ENCODE measurements around the gene SPON1. TPM values are rescaled to one million over a fixed set of nuclear protein-coding genes. Genes with fewer than 3 reads are reported as not detected.

SPON1 gene
- total and polyA plus RNA-seq, 2 experiments from 2014 or later, result 2.9 to 6.4 TPM

DNA sequence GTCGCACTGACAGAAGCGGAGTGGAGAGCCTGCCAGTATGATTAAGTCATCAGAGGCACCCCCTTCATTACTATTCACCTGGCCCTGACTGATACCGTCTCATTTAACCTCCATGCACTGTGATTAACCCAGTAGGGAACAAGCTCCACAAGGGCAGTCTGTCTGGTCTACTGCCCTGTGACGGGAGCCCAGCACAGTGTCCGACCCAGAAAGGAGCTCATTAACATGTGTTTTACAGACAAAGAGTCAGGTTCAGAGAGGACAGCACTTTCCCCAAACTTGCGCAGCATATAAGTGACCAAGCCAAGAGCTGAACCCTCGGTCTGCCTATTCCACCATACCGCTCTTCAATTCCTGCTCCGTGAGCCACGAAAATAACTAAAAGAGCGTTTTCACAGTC is 266.9 kb downstream of the SPON1 start (continued):
- TF ChIP-seq, protein P1, sequence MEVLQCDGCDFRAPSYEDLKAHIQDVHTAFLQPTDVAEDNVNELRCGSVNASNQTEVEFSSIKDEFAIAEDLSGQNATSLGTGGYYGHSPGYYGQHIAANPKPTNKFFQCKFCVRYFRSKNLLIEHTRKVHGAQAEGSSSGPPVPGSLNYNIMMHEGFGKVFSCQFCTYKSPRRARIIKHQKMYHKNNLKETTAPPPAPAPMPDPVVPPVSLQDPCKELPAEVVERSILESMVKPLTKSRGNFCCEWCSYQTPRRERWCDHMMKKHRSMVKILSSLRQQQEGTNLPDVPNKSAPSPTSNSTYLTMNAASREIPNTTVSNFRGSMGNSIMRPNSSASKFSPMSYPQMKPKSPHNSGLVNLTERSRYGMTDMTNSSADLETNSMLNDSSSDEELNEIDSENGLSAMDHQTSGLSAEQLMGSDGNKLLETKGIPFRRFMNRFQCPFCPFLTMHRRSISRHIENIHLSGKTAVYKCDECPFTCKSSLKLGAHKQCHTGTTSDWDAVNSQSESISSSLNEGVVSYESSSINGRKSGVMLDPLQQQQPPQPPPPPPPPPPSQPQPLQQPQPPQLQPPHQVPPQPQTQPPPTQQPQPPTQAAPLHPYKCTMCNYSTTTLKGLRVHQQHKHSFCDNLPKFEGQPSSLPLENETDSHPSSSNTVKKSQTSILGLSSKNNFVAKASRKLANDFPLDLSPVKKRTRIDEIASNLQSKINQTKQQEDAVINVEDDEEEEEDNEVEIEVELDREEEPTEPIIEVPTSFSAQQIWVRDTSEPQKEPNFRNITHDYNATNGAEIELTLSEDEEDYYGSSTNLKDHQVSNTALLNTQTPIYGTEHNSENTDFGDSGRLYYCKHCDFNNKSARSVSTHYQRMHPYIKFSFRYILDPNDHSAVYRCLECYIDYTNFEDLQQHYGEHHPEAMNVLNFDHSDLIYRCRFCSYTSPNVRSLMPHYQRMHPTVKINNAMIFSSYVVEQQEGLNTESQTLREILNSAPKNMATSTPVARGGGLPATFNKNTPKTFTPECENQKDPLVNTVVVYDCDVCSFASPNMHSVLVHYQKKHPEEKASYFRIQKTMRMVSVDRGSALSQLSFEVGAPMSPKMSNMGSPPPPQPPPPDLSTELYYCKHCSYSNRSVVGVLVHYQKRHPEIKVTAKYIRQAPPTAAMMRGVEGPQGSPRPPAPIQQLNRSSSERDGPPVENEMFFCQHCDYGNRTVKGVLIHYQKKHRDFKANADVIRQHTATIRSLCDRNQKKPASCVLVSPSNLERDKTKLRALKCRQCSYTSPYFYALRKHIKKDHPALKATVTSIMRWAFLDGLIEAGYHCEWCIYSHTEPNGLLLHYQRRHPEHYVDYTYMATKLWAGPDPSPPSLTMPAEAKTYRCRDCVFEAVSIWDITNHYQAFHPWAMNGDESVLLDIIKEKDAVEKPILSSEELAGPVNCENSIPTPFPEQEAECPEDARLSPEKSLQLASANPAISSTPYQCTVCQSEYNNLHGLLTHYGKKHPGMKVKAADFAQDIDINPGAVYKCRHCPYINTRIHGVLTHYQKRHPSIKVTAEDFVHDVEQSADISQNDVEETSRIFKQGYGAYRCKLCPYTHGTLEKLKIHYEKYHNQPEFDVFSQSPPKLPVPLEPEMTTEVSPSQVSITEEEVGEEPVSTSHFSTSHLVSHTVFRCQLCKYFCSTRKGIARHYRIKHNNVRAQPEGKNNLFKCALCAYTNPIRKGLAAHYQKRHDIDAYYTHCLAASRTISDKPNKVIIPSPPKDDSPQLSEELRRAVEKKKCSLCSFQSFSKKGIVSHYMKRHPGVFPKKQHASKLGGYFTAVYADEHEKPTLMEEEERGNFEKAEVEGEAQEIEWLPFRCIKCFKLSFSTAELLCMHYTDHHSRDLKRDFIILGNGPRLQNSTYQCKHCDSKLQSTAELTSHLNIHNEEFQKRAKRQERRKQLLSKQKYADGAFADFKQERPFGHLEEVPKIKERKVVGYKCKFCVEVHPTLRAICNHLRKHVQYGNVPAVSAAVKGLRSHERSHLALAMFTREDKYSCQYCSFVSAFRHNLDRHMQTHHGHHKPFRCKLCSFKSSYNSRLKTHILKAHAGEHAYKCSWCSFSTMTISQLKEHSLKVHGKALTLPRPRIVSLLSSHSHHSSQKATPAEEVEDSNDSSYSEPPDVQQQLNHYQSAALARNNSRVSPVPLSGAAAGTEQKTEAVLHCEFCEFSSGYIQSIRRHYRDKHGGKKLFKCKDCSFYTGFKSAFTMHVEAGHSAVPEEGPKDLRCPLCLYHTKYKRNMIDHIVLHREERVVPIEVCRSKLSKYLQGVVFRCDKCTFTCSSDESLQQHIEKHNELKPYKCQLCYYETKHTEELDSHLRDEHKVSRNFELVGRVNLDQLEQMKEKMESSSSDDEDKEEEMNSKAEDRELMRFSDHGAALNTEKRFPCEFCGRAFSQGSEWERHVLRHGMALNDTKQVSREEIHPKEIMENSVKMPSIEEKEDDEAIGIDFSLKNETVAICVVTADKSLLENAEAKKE (CRISPR knock-in tag; IDR thresholded peaks at IDR 0.05), result no peak
- TF ChIP-seq CREB1 (CRISPR knock-in tag; IDR thresholded peaks at IDR 0.05; ENCODE audit: low read depth) (no peak), ZNF114 (CRISPR knock-in tag; IDR thresholded peaks at IDR 0.05) (no peak), NANOG (IDR thresholded peaks at IDR 0.05; ENCODE audit: borderline replicate concordance) (no peak), ZNF331 (CRISPR knock-in tag; IDR thresholded peaks at IDR 0.05; ENCODE audit: low read depth) (no peak), JUNB (IDR thresholded peaks at IDR 0.05; ENCODE audit: unreplicated experiment) (no peak), STAT1 (IDR thresholded peaks at IDR 0.05; ENCODE audit: unreplicated experiment) (no peak)
- TF ChIP-seq, protein P2, sequence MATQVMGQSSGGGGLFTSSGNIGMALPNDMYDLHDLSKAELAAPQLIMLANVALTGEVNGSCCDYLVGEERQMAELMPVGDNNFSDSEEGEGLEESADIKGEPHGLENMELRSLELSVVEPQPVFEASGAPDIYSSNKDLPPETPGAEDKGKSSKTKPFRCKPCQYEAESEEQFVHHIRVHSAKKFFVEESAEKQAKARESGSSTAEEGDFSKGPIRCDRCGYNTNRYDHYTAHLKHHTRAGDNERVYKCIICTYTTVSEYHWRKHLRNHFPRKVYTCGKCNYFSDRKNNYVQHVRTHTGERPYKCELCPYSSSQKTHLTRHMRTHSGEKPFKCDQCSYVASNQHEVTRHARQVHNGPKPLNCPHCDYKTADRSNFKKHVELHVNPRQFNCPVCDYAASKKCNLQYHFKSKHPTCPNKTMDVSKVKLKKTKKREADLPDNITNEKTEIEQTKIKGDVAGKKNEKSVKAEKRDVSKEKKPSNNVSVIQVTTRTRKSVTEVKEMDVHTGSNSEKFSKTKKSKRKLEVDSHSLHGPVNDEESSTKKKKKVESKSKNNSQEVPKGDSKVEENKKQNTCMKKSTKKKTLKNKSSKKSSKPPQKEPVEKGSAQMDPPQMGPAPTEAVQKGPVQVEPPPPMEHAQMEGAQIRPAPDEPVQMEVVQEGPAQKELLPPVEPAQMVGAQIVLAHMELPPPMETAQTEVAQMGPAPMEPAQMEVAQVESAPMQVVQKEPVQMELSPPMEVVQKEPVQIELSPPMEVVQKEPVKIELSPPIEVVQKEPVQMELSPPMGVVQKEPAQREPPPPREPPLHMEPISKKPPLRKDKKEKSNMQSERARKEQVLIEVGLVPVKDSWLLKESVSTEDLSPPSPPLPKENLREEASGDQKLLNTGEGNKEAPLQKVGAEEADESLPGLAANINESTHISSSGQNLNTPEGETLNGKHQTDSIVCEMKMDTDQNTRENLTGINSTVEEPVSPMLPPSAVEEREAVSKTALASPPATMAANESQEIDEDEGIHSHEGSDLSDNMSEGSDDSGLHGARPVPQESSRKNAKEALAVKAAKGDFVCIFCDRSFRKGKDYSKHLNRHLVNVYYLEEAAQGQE (IDR thresholded peaks at IDR 0.05; ENCODE audit: unreplicated experiment), result no peak
- TF ChIP-seq, protein P3, sequence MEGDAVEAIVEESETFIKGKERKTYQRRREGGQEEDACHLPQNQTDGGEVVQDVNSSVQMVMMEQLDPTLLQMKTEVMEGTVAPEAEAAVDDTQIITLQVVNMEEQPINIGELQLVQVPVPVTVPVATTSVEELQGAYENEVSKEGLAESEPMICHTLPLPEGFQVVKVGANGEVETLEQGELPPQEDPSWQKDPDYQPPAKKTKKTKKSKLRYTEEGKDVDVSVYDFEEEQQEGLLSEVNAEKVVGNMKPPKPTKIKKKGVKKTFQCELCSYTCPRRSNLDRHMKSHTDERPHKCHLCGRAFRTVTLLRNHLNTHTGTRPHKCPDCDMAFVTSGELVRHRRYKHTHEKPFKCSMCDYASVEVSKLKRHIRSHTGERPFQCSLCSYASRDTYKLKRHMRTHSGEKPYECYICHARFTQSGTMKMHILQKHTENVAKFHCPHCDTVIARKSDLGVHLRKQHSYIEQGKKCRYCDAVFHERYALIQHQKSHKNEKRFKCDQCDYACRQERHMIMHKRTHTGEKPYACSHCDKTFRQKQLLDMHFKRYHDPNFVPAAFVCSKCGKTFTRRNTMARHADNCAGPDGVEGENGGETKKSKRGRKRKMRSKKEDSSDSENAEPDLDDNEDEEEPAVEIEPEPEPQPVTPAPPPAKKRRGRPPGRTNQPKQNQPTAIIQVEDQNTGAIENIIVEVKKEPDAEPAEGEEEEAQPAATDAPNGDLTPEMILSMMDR (conservative IDR thresholded peaks at IDR 0.05; ENCODE audit: low read depth in 2 of 2), result no peak
- TF ChIP-seq, protein P4, sequence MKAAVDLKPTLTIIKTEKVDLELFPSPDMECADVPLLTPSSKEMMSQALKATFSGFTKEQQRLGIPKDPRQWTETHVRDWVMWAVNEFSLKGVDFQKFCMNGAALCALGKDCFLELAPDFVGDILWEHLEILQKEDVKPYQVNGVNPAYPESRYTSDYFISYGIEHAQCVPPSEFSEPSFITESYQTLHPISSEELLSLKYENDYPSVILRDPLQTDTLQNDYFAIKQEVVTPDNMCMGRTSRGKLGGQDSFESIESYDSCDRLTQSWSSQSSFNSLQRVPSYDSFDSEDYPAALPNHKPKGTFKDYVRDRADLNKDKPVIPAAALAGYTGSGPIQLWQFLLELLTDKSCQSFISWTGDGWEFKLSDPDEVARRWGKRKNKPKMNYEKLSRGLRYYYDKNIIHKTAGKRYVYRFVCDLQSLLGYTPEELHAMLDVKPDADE (IDR thresholded peaks at IDR 0.05), result no peak
